Smooth muscle cell (in vitro differentiated cells): Measurements from ENCODE around the gene MYH9. TPM values are rescaled to one million over a fixed set of nuclear protein-coding genes. Genes with fewer than 3 reads are reported as not detected.
A peak's percentile ranks its signal among the peaks of the same experiment; 100 is the strongest.

Experiments used
- DNase-seq: peaks from one replicate; lab custom pipeline; 2025; ENCODE audit not compliant: unreplicated experiment; lab: John Stamatoyannopoulos, UW
- H2AFZ ChIP-seq: fragments of 200-600 bp; sonication (generic); 2 replicates; pipeline ENCODE4 v1.6.0; 2016; ENCODE audit warnings: antibody characterized with exemption, low read depth, mild to moderate bottlenecking
- H3F3A ChIP-seq: fragments of 200-600 bp; sonication (generic); 2 replicates; pipeline ENCODE4 v1.6.0; 2017; ENCODE audit warnings: antibody characterized with exemption, low read depth
- H3K27ac ChIP-seq: fragments of 200-600 bp; sonication (generic); 2 replicates; pipeline ENCODE4 v1.5.1; 2016; ENCODE audit warnings: low read depth, mild to moderate bottlenecking
- H3K27me3 ChIP-seq: fragments of 200-600 bp; sonication (generic); 2 replicates; pipeline ENCODE4 v1.6.1; 2016; ENCODE audit warnings: low read depth, mild to moderate bottlenecking
- H3K36me3 ChIP-seq: fragments of 200-600 bp; sonication (generic); 2 replicates; pipeline ENCODE4 v1.5.1; 2016; ENCODE audit warnings: low read depth
- H3K4me1 ChIP-seq: fragments of 200-600 bp; sonication (generic); 2 replicates; pipeline ENCODE4 v1.5.1; 2016; ENCODE audit warnings: low read depth
- H3K4me2 ChIP-seq: fragments of 200-600 bp; sonication (generic); 2 replicates; pipeline ENCODE4 v1.6.0; 2016; ENCODE audit warnings: mild to moderate bottlenecking
- H3K4me3 ChIP-seq: fragments of 200-600 bp; sonication (generic); 2 replicates; pipeline ENCODE4 v1.5.1; 2016; ENCODE audit warnings: mild to moderate bottlenecking
- H3K79me2 ChIP-seq: fragments of 200-600 bp; sonication (generic); 2 replicates; pipeline ENCODE4 v1.6.0; 2016; ENCODE audit warnings: low read depth, mild to moderate bottlenecking
- H3K9ac ChIP-seq: fragments of 200-600 bp; sonication (generic); 2 replicates; pipeline ENCODE4 v1.6.0; 2016; ENCODE audit warnings: low read depth
- H3K9me3 ChIP-seq: fragments of 200-600 bp; sonication (generic); replicated peaks from 2 replicates; pipeline ENCODE4 v1.5.1; 2016; ENCODE audit warnings: low read depth
- H4K20me1 ChIP-seq: fragments of 200-600 bp; sonication (generic); 2 replicates; pipeline ENCODE4 v1.6.0; 2016; ENCODE audit warnings: low read depth
- CTCF ChIP-seq: fragments of 200-600 bp; sonication (generic); IDR thresholded peaks from 2 replicates; pipeline ENCODE4 v1.5.1; 2017; ENCODE audit warnings: borderline replicate concordance, mild to moderate bottlenecking, antibody characterized with exemption; ENCODE audit not compliant: insufficient read depth, poor library complexity, severe bottlenecking
- WGBS: methylation state at CpG from one replicate; pipeline ENCODE4 v1.1.7; 2016; ENCODE audit warnings: low lambda C conversion rate; 5-methylcytosine and 5-hydroxymethylcytosine counted together
- polyA plus RNA-seq: library from polyadenylated mRNA; unstranded; fragments of >200 nt; fragmentation: Nextera tagmentation; extraction: Ambion mirVana; gene quantifications from 2 replicates; pipeline ENCODE4 v1.2.1, GENCODE V29; 2016
- total RNA-seq: library from RNA; depleted of rRNA; stranded (reverse); fragments of >200 nt; gene quantifications from 2 replicates; pipeline ENCODE4 v1.2.3, GENCODE V29; 2014

MYH9 gene
- total RNA-seq (350 and 378 TPM in 2 replicates), polyA plus RNA-seq (361 and 382 TPM in 2 replicates)

GRCh38 chr22:36387959-36388726, at the start of gene MYH9:
Gene MYH9, minus strand, starts transcription at chr22:36387967. Its CDS starts 38,731 bp downstream, at chr22:36349236.
- peak within 1 kb of the TSS; percentile 86 for H3K4me3 ChIP-seq
- H3K27me3 ChIP-seq: no peaks in the 10 kb centered on the region
- DNase-seq: peak; percentile 97
- H3K4me2 ChIP-seq: peak within 1 kb of the TSS; percentile 89
- peaks cover 41% of the 10 kb centered on the region for H4K20me1 ChIP-seq
- peaks cover 19% of the 10 kb centered on the region for H3F3A ChIP-seq
- H3K9ac ChIP-seq: peak within 1 kb of the TSS; percentile 79
- peak within 1 kb of the TSS; percentile 85 for H3K27ac ChIP-seq
- H2AFZ ChIP-seq: peak within 1 kb of the TSS; percentile 6
- peaks cover 57% of the 10 kb centered on the region for H3K79me2 ChIP-seq
- TF ChIP-seq CTCF: no peak
- peaks cover 12% of the 10 kb centered on the region for H3K4me1 ChIP-seq
- no peaks in the 10 kb centered on the region for H3K36me3 ChIP-seq
- H3K9me3 ChIP-seq: no peaks in the 10 kb centered on the region
- WGBS: 2% methylated on average over 48 of the region's 52 CpGs

- H3K4me2 ChIP-seq: no peak overlapping the region
- peaks cover 36% of the 10 kb centered on the region for H3F3A ChIP-seq
- H3K9ac ChIP-seq: no peak overlapping the region
- no peaks in the 10 kb centered on the region for H4K20me1 ChIP-seq
- no peak overlapping the region for H2AFZ ChIP-seq
- H3K4me1 ChIP-seq: peaks cover 24% of the 10 kb centered on the region
- H3K27me3 ChIP-seq: no peaks in the 10 kb centered on the region
- TF ChIP-seq CTCF: no peak
- no peak overlapping the region for H3K4me3 ChIP-seq
- H3K79me2 ChIP-seq: no peaks in the 10 kb centered on the region
- H3K27ac ChIP-seq: peak overlapping the region; percentile 12
- no peaks in the 10 kb centered on the region for H3K9me3 ChIP-seq
- H3K36me3 ChIP-seq: no peaks in the 10 kb centered on the region
- WGBS: 59% methylated on average over 16 of the region's 16 CpGs
- DNase-seq: no peak
Measured at GRCh38 chr22:36435516-36436415, 48.0 kb upstream of the MYH9 start.

GRCh38 chr22:36433318-36434231, 45.8 kb upstream of the MYH9 start:
- Histone ChIP-seq H3K4me1 (peaks cover 24% of the 10 kb centered on the region), H3K79me2 (no peaks in the 10 kb centered on the region), H3K9me3 (no peaks in the 10 kb centered on the region), H3K36me3 (no peaks in the 10 kb centered on the region), H3K4me3 (no peak overlapping the region), H4K20me1 (no peaks in the 10 kb centered on the region), H3K27ac (peak overlapping the region; percentile 69), H3K4me2 (peak overlapping the region; percentile 56), H3K9ac (no peak overlapping the region), H2AFZ (no peak overlapping the region), H3F3A (peaks cover 26% of the 10 kb centered on the region), H3K27me3 (no peaks in the 10 kb centered on the region)
- DNase-seq: no peak
- WGBS: 79% methylated on average over 13 of the region's 14 CpGs
- no peak for TF ChIP-seq CTCF
